ENCODE measurements around the gene COL6A1. TPM values are rescaled to one million over a fixed set of nuclear protein-coding genes. Genes with fewer than 3 reads are reported as not detected.

The COL6A1 gene
- total RNA-seq, 2 experiments from 2014 or later: not detected

GRCh38 chr21:45979651-45980050 is 1.9 kb upstream of the COL6A1 start:
- Histone ChIP-seq H3K4me1 (ENCODE audit: insufficient read depth, low read length, poor library complexity, severe bottlenecking) (no peaks in the 10 kb centered on the region), H3K27ac (ENCODE audit: low read depth, low read length, poor library complexity, severe bottlenecking) (no peak overlapping the region), H3K9me3 (ENCODE audit: low read length) (no peaks in the 10 kb centered on the region), H4K20me1 (ENCODE audit: insufficient read depth, low read length) (no peaks in the 10 kb centered on the region), H3K4me3 (ENCODE audit: low read depth, low read length, poor library complexity, severe bottlenecking) (no peak overlapping the region), H3K9me2 (ENCODE audit: insufficient read depth, low read length) (no peaks in the 10 kb centered on the region), H2AFZ (ENCODE audit: low read length) (no peak overlapping the region), H3K79me2 (ENCODE audit: insufficient read depth, low read depth, low read length) (no peaks in the 10 kb centered on the region), H3K4me2 (ENCODE audit: low read length) (no peak overlapping the region), H3K36me3 (ENCODE audit: insufficient read depth, low read length) (no peaks in the 10 kb centered on the region)
- ChIA-PET POLR2A (no interaction called here), CTCF (ENCODE audit: unreplicated experiment) (no interaction called here)
- intact Hi-C loops (cut with micrococcal nuclease; ENCODE audit: unreplicated experiment): no loop called here
- no peak for DNase-seq (ENCODE audit: low spot score)
- no peak for TF ChIP-seq CTCF (conservative IDR thresholded peaks at IDR 0.05; ENCODE audit: low read length)
- TF ChIP-seq EZH2phosphoT487 (IDR thresholded peaks at IDR 0.05; ENCODE audit: borderline replicate concordance, low read depth, low read length): no peak
- BruUV-seq (replicated peaks): no TSS peak

GRCh38 chr21:45980271-45980670 is 1.3 kb upstream of the COL6A1 start:
- intact Hi-C loops (cut with micrococcal nuclease; ENCODE audit: unreplicated experiment): no loop called here
- H4K20me1 ChIP-seq (ENCODE audit: insufficient read depth, low read length): no peaks in the 10 kb centered on the region
- no TSS peak for BruUV-seq (replicated peaks)
- no peak overlapping the region for H3K4me2 ChIP-seq (ENCODE audit: low read length)
- H3K4me1 ChIP-seq (ENCODE audit: insufficient read depth, low read length, poor library complexity, severe bottlenecking): no peaks in the 10 kb centered on the region
- no peak overlapping the region for H3K27ac ChIP-seq (ENCODE audit: low read depth, low read length, poor library complexity, severe bottlenecking)
- H3K9me2 ChIP-seq (ENCODE audit: insufficient read depth, low read length): no peaks in the 10 kb centered on the region
- H3K36me3 ChIP-seq (ENCODE audit: insufficient read depth, low read length): no peaks in the 10 kb centered on the region
- H2AFZ ChIP-seq (ENCODE audit: low read length): no peak overlapping the region
- DNase-seq (ENCODE audit: low spot score): no peak
- no peak for TF ChIP-seq CTCF (conservative IDR thresholded peaks at IDR 0.05; ENCODE audit: low read length)
- TF ChIP-seq EZH2phosphoT487 (IDR thresholded peaks at IDR 0.05; ENCODE audit: borderline replicate concordance, low read depth, low read length): no peak
- no peak overlapping the region for H3K4me3 ChIP-seq (ENCODE audit: low read depth, low read length, poor library complexity, severe bottlenecking)
- no peaks in the 10 kb centered on the region for H3K79me2 ChIP-seq (ENCODE audit: insufficient read depth, low read depth, low read length)
- POLR2A ChIA-PET: no interaction called here
- CTCF ChIA-PET (ENCODE audit: unreplicated experiment): no interaction called here
- H3K9me3 ChIP-seq (ENCODE audit: low read length): no peaks in the 10 kb centered on the region

- no peak for TF ChIP-seq CTCF (conservative IDR thresholded peaks at IDR 0.05; ENCODE audit: low read length)
- TF ChIP-seq EZH2phosphoT487 (IDR thresholded peaks at IDR 0.05; ENCODE audit: borderline replicate concordance, low read depth, low read length): no peak
- Histone ChIP-seq H4K20me1 (ENCODE audit: insufficient read depth, low read length) (no peaks in the 10 kb centered on the region), H3K9me2 (ENCODE audit: insufficient read depth, low read length) (no peaks in the 10 kb centered on the region), H3K4me3 (ENCODE audit: low read depth, low read length, poor library complexity, severe bottlenecking) (no peak overlapping the region), H3K27ac (ENCODE audit: low read depth, low read length, poor library complexity, severe bottlenecking) (no peak overlapping the region), H3K36me3 (ENCODE audit: insufficient read depth, low read length) (no peaks in the 10 kb centered on the region), H3K4me1 (ENCODE audit: insufficient read depth, low read length, poor library complexity, severe bottlenecking) (no peaks in the 10 kb centered on the region), H3K9me3 (ENCODE audit: low read length) (no peaks in the 10 kb centered on the region), H3K4me2 (ENCODE audit: low read length) (peak overlapping the region; percentile 55), H3K79me2 (ENCODE audit: insufficient read depth, low read depth, low read length) (no peaks in the 10 kb centered on the region), H2AFZ (ENCODE audit: low read length) (no peak overlapping the region)
- CTCF ChIA-PET (ENCODE audit: unreplicated experiment): no interaction called here
- POLR2A ChIA-PET: no interaction called here
- intact Hi-C loops (cut with micrococcal nuclease; ENCODE audit: unreplicated experiment): no loop called here
- DNase-seq (ENCODE audit: low spot score): no peak
- no TSS peak for BruUV-seq (replicated peaks)
Measured at GRCh38 chr21:45980697-45981096, 873 bp upstream of the COL6A1 start.
